Stomach (tissue), 9 donors: Measurements from ENCODE around the gene CEP192. TPM values are rescaled to one million over a fixed set of nuclear protein-coding genes. Genes with fewer than 3 reads are reported as not detected.

ENCODE experiments used
- DNase-seq, 2 donors: peaks; one replicate each; pipeline versions ENCODE4 v3.0.0 to v3.0.0-alpha.2; 2013 to 2019
- H3K27ac ChIP-seq, 5 donors: fragments of 200-600 bp in 4 of 5; sonication (generic) in 4 of 5; one replicate each; pipeline ENCODE4 v1.5.1; 2013 to 2019; ENCODE audit warnings: mild to moderate bottlenecking in 1 of 5, moderate library complexity in 1 of 5
- H3K27me3 ChIP-seq, 3 donors: fragments of 200-600 bp; sonication (generic); one replicate each; pipeline ENCODE4 v1.5.1; 2017 to 2019; ENCODE audit warnings: mixed run types in 1 of 3
- H3K36me3 ChIP-seq, 4 donors: fragments of 200-600 bp; sonication (generic); 1 replicate in 3 of 4; 2 replicates in 1 of 4; pipeline ENCODE4 v1.5.1; 2016 to 2019
- H3K4me1 ChIP-seq, 4 donors: fragments of 200-600 bp; sonication (generic); one replicate each; pipeline ENCODE4 v1.5.1; 2016 to 2019
- H3K4me3 ChIP-seq, 4 donors: fragments of 200-600 bp; sonication (generic) in 3 of 4; one replicate each; pipeline ENCODE4 v1.5.1; 2016 to 2019; ENCODE audit warnings: mild to moderate bottlenecking in 1 of 4
- H3K9me3 ChIP-seq, 4 donors: fragments of 200-600 bp; sonication (generic); one replicate each; pipeline ENCODE4 v1.5.1; 2016 to 2019
- CTCF ChIP-seq, 7 experiments: fragments of 450-650 bp in 4 of 7; fragments of 200-600 bp in 3 of 7; sonication (generic) in 3 of 7; IDR thresholded peaks; one replicate each; pipeline ENCODE4 v1.5.1; 2016 to 2019; ENCODE audit warnings: antibody characterized with exemption in 7 of 7, control low read depth in 2 of 7, mild to moderate bottlenecking in 1 of 7
- EP300 ChIP-seq: sonication (generic); formaldehyde crosslinking; IDR thresholded peaks from one replicate; pipeline ENCODE4 v1.6.1; 2017; ENCODE audit warnings: antibody characterized with exemption
- POLR2A ChIP-seq, 4 donors: fragments of 450-650 bp; IDR thresholded peaks; one replicate each; pipeline ENCODE4 v1.6.1; 2016; ENCODE audit warnings: antibody characterized with exemption in 4 of 4, control low read depth in 2 of 4, mild to moderate bottlenecking in 1 of 4, moderate library complexity in 1 of 4
- POLR2AphosphoS5 ChIP-seq, 3 donors: sonication (generic); formaldehyde crosslinking; IDR thresholded peaks; one replicate each; pipeline ENCODE4 v1.6.1; 2016; ENCODE audit warnings: antibody characterized with exemption in 3 of 3
- WGBS, 5 donors: extraction: QIAGEN DNeasy Blood & Tissue Kit in 3 of 5; methylation state at CpG; one replicate each; pipeline versions ENCODE4 v1.1.5 to v1.1.7; 2013 to 2018; 5-methylcytosine and 5-hydroxymethylcytosine counted together
- intact Hi-C: fragments of 100-400 bp; cut with DNase I; formaldehyde crosslinking; loops from one replicate; pipeline ENCODE4 v1.15.1; 2023; ENCODE audit warnings: low total_unique reads
- polyA plus RNA-seq, 3 donors: library from polyadenylated mRNA; stranded (reverse); fragments of 200-250 nt; gene quantifications; one replicate each; pipeline ENCODE4 v1.2.3, GENCODE V29; 2013
- total RNA-seq, 5 donors: library from RNA; depleted of rRNA; stranded (reverse); fragments of >200 nt; gene quantifications; one replicate each; pipeline versions ENCODE4 v1.1.0 to v1.2.3, GENCODE V29; 2014 to 2016
- donor health status: healthy with polysubstance abuse.
- donor health status: Bipolar disorder and iron deficiency.
- donor health status: healthy.

Gene CEP192
- total and polyA plus RNA-seq, 8 donors, result 6.4 to 55.8 (median 34.0) TPM

GRCh38 chr18:13173578-13174145, 182.5 kb downstream of the CEP192 start:
- WGBS, 5 donors, result 84 to 91% (median 89%) methylated on average over 14 of the region's 14 CpGs

More at GRCh38 chr18:13173578-13174145, 182.5 kb downstream of the CEP192 start:
- DNase-seq, result no peak
- Histone ChIP-seq H3K4me3 (no peak overlapping the region), H3K27ac (no peak overlapping the region), H3K27me3 (no peaks in the 10 kb centered on the region), H3K36me3 (no peaks in the 10 kb centered on the region), H3K9me3 (no peaks in the 10 kb centered on the region), H3K4me1 (no peaks in the 10 kb centered on the region)
- intact Hi-C loops, result no loop called here
- no peak for TF ChIP-seq POLR2A (IDR thresholded peaks at IDR 0.05)
- TF ChIP-seq EP300, result no peak
- TF ChIP-seq CTCF (IDR thresholded peaks at IDR 0.05), result no peak
- TF ChIP-seq POLR2AphosphoS5 (IDR thresholded peaks at IDR 0.05), result no peak

Other genes starting within 250 kb of the CEP192 start
- 10 to 100 TPM in 3 of 5 donors, 1 to 10 TPM in 2; 5.8 to 66.7 (median 28.5) TPM for gene PTPN2, start 107.1 kb upstream of the CEP192 start, total RNA-seq
- 10 to 100 TPM; 20.2 to 32.4 (median 32.2) TPM for gene PTPN2, start 107.1 kb upstream of the CEP192 start, polyA plus RNA-seq
- gene SEH1L, start 43.4 kb upstream of the CEP192 start, total RNA-seq, result 10 to 100 TPM in 4 of 5 donors, 1 to 10 TPM in 1; 9.3 to 43.7 (median 17.5) TPM
- 10 to 100 TPM; 13.0 to 22.6 (median 18.4) TPM for gene SEH1L, start 43.4 kb upstream of the CEP192 start, polyA plus RNA-seq
- 10 to 100 TPM in 3 of 5 donors, 1 to 10 TPM in 2; 8.7 to 47.9 (median 10.3) TPM for gene LDLRAD4, start 227.4 kb downstream of the CEP192 start, total RNA-seq
- 1 to 10 TPM; 2.0 to 9.3 (median 4.6) TPM for gene LDLRAD4, start 227.4 kb downstream of the CEP192 start, polyA plus RNA-seq